Astrocyte of the spinal cord (primary cell): Measurements from ENCODE around the gene PLEKHA5.

Experiments used
- DNase-seq: peaks from one replicate; pipeline ENCODE4 v3.0.0; 2011; ENCODE audit warnings: low read depth, low spot score
- H3K4me3 ChIP-seq: 2 replicates; pipeline ENCODE4 v1.5.1; 2011; ENCODE audit warnings: low read depth, mild to moderate bottlenecking, low read length, moderate library complexity
- in situ Hi-C: cut with HindIII; loops from 2 replicates; pipeline ENCODE4 v1.10.0; 2017; ENCODE audit warnings: low sequenced_read_pairs
- TF ChIP-seq, protein P1 (sequence below): IDR thresholded peaks from 2 replicates; pipeline ENCODE4 v1.5.1; 2012; ENCODE audit warnings: low read depth, mild to moderate bottlenecking, low read length, inconsistent platforms

Gene PLEKHA5

DNA sequence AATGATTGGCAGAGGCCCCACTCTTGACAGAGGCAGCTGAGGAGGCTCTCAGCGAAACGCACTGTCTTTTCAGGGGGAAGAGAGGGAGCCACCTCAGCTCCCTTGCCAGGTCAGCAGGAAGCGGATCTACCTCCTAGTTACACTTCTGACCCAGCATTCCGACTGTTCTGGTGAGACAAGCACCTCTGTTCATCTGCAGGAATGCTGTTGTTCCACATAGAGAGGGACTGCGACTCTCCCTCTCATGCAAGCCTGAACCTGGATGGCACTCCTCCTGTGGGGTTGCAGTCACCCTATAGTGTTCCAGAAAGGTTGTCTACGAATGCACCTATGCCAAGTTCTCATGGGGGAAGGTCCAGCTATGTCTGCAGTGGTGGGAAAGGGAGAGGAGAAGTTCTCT is 272.7 kb downstream of the PLEKHA5 start:
- in situ Hi-C loops, result no loop called here
- no peak overlapping the region for H3K4me3 ChIP-seq
- TF ChIP-seq, protein P1, sequence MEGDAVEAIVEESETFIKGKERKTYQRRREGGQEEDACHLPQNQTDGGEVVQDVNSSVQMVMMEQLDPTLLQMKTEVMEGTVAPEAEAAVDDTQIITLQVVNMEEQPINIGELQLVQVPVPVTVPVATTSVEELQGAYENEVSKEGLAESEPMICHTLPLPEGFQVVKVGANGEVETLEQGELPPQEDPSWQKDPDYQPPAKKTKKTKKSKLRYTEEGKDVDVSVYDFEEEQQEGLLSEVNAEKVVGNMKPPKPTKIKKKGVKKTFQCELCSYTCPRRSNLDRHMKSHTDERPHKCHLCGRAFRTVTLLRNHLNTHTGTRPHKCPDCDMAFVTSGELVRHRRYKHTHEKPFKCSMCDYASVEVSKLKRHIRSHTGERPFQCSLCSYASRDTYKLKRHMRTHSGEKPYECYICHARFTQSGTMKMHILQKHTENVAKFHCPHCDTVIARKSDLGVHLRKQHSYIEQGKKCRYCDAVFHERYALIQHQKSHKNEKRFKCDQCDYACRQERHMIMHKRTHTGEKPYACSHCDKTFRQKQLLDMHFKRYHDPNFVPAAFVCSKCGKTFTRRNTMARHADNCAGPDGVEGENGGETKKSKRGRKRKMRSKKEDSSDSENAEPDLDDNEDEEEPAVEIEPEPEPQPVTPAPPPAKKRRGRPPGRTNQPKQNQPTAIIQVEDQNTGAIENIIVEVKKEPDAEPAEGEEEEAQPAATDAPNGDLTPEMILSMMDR, result no peak
- DNase-seq, result no peak

DNA sequence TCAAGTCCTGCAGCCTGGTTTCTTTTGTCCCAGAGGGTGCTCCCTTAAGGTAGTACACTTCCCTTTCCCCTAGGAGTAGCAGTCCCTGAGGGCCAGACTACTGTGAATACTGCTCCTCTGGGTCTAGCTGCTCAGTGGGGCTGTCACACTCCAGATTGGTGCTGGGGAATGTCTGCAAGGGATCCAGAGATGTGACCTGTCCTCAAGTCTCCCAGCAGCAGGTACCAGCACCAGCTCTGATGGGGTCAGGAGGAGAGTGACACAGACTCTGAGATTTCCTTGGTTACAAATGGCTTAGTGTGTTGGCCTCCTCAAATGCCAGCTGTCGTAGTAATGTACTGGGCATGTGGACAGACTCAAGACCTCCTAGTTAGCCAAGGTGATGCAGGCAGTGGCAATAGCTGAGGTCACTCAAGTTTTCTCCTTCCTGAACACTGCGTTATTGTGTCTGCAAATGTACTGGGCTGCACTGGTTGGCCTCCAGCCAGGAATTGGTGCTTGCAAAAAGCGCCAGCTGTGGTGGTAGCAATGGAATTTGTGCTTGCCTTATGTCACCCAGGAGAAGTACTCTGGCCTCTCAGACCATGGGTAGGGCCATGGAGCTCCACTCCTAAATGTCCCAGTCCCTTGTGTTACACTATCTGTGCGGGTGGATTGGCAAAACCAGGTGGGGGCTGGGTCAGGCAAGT is 273.4 kb downstream of the PLEKHA5 start:
- TF ChIP-seq, protein P1, result no peak
- no peak overlapping the region for H3K4me3 ChIP-seq
- DNase-seq, result peak; percentile 59
- in situ Hi-C loops, result no loop called here

DNA sequence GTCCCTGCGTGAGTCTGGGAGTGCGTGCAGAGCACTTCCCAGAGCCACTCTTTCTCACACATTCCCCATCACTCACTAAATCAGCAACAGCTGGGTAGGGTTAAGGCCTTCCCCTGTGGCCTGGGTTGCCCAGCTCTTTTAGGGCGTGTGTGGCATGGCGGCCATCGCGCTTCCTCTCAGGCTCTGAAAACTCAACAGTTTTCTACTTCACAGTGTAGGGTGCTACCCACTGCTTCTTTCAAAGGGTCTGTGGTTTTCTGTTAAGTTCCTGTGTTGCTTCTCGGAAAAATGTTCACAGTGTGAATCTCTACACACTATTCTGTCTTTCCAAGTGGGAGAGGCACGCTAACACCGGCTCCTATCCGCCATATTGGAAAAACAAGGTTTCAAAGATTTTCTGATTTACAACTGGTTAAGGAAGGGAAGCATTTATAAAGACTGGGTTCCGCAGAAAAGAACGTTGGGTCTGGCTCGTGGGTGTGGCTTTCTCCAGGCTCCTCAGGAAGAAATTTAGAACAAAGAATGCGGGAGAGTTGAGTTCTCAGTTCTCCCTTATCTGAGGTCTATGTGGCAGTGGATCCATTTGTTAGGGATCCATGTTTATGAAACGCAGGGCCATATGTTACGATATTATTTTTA is 274.8 kb downstream of the PLEKHA5 start:
- TF ChIP-seq, protein P1, result no peak
- H3K4me3 ChIP-seq, result no peak overlapping the region
- in situ Hi-C loops, result no loop called here
- no peak for DNase-seq

DNA sequence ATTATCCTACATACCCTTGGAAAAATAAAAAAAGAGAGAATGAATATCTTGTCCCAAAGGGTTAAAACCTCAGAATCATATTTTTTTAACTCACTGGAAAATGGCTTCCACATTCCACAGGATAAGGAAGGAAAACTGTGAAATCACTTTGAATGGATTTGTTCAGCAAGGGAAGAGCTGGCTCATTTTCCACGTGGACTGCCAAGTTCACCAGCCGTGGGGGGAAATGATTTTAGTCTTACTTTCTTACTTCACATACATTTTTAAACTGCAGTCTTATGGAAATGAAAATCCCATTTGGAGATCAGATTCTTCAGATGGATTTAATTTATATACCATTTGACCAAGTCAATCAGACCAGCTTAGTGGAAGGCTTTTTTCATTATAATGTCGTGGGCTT is 279.8 kb downstream of the PLEKHA5 start:
- TF ChIP-seq, protein P1, result no peak
- DNase-seq, result no peak
- no peak overlapping the region for H3K4me3 ChIP-seq
- in situ Hi-C loops, result no loop called here

DNA sequence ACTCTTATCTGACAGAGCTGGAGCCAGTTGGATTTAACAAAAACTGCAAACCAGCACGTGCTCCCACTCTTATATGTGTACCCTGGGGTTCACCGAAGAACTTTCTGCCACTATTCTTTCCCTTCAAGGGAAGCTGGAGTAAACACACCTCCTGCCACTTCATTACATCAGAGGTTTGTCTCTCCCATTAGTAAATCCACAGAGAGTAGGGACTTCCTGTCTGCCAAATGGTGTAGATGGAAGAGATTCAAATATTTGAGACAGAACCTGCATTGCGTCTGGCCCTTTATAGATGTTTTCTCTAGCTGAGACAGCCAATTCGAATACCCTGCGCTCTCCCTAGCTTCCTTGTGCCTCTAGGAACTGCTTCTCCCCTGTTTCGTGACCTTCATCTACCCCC is 280.7 kb downstream of the PLEKHA5 start:
- in situ Hi-C loops, result no loop called here
- no peak overlapping the region for H3K4me3 ChIP-seq
- TF ChIP-seq, protein P1, result no peak
- no peak for DNase-seq

DNA sequence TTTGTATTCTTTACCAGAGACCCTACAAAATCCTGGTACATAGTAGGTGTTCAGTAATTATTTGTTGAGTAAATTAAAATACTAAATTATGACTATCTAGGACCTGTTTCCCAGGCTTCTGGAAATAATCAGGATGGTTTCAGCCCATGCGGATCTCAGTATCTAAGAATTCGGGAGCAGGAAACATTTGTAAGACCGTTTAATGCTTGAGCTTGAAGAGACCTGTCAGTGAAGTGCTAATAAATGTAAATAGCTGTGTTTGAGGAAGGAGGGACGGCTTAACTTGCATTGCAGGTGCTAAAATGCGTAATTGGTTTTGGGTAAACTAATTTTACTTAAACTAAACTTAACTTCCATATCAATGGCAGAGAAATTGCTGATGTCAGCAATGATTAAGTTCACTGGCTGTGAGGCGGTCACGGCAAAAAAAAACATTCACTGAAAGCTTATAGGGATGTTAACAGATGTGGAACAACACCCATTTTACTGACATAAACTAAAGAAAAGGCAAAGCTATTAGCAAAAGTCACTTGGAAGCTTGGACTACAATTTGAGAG is 281.2 kb downstream of the PLEKHA5 start:
- no peak overlapping the region for H3K4me3 ChIP-seq
- no peak for DNase-seq
- TF ChIP-seq, protein P1, result no peak
- in situ Hi-C loops, result no loop called here
